HUDEP-2 (cell line): ENCODE measurements around the gene RPL22.

Source experiments
- DNase-seq, 76 experiments: peaks; one replicate each; lab custom pipeline; 2025; ENCODE audit not compliant: unreplicated experiment in 76 of 76; lab: John Stamatoyannopoulos, UW

The RPL22 gene

GRCh38 chr1:6137758-6138157 is 61.6 kb downstream of the RPL22 start:
- no peak for DNase-seq

- DNase-seq: no peak
Observed at GRCh38 chr1:6136516-6137220, 62.7 kb downstream of the RPL22 start.
